WERI-Rb-1 (cell line): ENCODE measurements around the gene ADGRF3.

Experiments
- DNase-seq: peaks from one replicate; pipeline ENCODE4 v3.0.0-alpha.2; 2020
- H3K27ac ChIP-seq: fragments of 250-450 bp; sonication (Bioruptor Pico); 2 replicates; pipeline ENCODE4 v1.5.1; 2020; ENCODE audit warnings: mild to moderate bottlenecking, moderate library complexity
- H3K27me3 ChIP-seq: fragments of 250-450 bp; sonication (Bioruptor Pico); 2 replicates; pipeline ENCODE4 v1.5.1; 2021; ENCODE audit warnings: mild to moderate bottlenecking, low read depth, moderate library complexity; ENCODE audit not compliant: insufficient read depth, severe bottlenecking
- H3K36me3 ChIP-seq: fragments of 250-450 bp; sonication (Bioruptor Pico); 2 replicates; pipeline ENCODE4 v1.5.1; 2020; ENCODE audit warnings: mild to moderate bottlenecking, moderate library complexity
- H3K4me3 ChIP-seq: 2 replicates; pipeline ENCODE4 v1.5.1; 2011; ENCODE audit warnings: low read depth, mild to moderate bottlenecking, control low read depth, low read length
- H3K9me3 ChIP-seq: fragments of 250-450 bp; sonication (Bioruptor Pico); 2 replicates; pipeline ENCODE4 v1.5.1; 2021; ENCODE audit warnings: mild to moderate bottlenecking, moderate library complexity; ENCODE audit not compliant: severe bottlenecking
- TF ChIP-seq, protein P1 (sequence below): IDR thresholded peaks from 2 replicates; pipeline ENCODE4 v1.5.1; 2011; ENCODE audit warnings: low read depth, mild to moderate bottlenecking, control low read depth, inconsistent platforms, low read length

The ADGRF3 gene

DNA sequence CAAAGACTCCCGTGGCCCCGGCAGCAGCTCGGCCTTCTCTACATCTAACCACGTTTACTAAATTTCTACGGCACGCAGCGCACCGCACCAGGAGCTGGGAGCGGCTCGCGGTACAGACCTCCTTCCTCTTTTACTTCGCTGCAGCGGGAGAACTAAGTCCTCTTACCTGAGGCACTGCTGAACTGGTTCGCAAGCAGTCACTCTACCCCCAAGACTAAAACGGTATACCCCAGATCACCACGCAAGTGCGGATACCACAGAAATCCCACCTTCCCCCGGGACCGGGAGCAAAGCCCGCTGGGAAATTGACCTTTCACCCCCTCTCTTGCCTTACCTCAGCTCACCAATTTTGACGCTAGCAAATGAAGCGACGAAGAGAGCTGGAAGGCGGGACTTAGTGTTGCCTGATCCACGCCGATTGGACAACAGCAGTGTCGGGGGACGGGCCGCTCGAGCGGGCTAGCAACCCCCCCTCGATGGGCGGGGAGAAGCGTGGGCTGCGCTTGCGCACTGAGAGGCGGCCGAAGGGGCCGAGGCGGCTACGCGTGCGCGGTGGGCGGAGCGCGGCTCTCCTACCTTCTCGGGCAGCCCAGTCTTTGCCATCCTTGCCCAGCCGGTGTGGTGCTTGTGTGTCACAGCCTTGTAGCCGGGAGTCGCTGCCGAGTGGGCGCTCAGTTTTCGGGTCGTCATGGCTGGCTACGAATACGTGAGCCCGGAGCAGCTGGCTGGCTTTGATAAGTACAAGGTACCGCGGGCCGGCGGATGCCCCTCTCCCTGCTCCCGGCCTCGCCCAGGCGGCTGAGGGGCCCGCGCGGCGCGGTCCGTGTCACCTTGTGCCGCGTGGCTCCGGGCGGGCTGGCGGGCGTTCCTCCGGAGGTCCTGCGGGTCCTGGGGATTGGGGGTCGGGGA, 790 bp downstream of the ADGRF3 start, which contains the start of gene SELENOI:
TSS of gene SELENOI (plus strand) at position 599 of the 909 bp plus-strand sequence. CDS start at position 689, 90 bp downstream.
- H3K36me3 ChIP-seq, result peaks cover 8% of the 10 kb centered on the region
- no peaks in the 10 kb centered on the region for H3K27me3 ChIP-seq
- H3K9me3 ChIP-seq, result no peaks in the 10 kb centered on the region
- peak within 1 kb of the TSS; percentile 86 for H3K27ac ChIP-seq
- peak; percentile 100 for DNase-seq
- TF ChIP-seq, protein P1, sequence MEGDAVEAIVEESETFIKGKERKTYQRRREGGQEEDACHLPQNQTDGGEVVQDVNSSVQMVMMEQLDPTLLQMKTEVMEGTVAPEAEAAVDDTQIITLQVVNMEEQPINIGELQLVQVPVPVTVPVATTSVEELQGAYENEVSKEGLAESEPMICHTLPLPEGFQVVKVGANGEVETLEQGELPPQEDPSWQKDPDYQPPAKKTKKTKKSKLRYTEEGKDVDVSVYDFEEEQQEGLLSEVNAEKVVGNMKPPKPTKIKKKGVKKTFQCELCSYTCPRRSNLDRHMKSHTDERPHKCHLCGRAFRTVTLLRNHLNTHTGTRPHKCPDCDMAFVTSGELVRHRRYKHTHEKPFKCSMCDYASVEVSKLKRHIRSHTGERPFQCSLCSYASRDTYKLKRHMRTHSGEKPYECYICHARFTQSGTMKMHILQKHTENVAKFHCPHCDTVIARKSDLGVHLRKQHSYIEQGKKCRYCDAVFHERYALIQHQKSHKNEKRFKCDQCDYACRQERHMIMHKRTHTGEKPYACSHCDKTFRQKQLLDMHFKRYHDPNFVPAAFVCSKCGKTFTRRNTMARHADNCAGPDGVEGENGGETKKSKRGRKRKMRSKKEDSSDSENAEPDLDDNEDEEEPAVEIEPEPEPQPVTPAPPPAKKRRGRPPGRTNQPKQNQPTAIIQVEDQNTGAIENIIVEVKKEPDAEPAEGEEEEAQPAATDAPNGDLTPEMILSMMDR, result no peak
- peak within 1 kb of the TSS; percentile 78 for H3K4me3 ChIP-seq

DNA sequence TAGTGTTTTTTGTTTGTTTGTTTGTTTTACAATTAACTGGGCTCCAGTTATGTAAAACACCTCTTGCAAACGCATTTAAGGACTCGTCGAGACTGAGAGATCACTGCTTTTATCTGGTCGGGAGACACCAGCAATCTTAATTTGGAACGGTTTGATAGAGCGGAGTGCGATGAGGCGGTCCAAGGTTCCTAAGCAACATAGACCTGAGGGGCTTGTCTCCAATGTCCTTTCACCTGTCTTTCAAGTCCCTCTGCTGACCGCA, 1.4 kb downstream of the ADGRF3 start:
- TF ChIP-seq, protein P1, result no peak
- Histone ChIP-seq H3K36me3 (peaks cover 4% of the 10 kb centered on the region), H3K27me3 (no peaks in the 10 kb centered on the region), H3K27ac (peak overlapping the region; percentile 86), H3K9me3 (no peaks in the 10 kb centered on the region), H3K4me3 (peak overlapping the region; percentile 78)
- no peak for DNase-seq

DNA sequence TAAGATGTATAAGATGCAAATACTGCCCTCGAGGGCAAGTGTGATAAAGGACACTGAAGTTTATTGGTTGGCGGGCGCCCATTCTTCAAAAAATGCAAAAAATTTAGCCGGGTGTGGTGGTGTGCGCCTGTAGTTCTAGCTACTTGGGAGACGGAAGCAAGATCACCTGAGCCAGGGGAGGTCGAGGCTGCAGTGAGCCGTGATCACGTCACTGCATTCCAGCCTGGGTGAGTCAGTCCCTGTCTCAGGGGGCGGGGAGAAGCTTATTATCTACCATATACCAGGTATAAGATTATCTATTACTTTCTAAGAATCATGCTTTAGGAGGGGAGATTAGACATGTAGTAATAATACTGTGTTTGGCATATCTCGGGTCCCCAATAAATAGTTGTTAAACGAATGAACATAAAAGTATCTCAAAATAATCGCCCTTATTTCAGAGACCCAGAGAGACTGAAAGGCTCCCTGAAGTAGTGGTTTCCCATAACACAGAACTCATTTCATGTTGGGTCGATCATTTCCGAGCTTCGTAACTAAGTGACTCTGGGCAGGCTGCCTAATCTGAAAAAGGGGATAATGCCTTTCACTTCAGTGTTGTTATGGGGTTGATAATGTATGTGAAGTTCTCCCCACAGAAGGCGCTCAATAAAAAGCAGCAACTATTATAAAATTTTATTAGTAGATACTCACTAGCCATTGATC, 1.9 kb downstream of the ADGRF3 start:
- peak overlapping the region; percentile 86 for H3K27ac ChIP-seq
- H3K27me3 ChIP-seq, result no peaks in the 10 kb centered on the region
- TF ChIP-seq, protein P1, result no peak
- DNase-seq, result peak; percentile 24
- peak overlapping the region; percentile 78 for H3K4me3 ChIP-seq
- H3K9me3 ChIP-seq, result no peaks in the 10 kb centered on the region
- peaks cover 3% of the 10 kb centered on the region; the same call in 1 of the 2 replicates for H3K36me3 ChIP-seq

DNA sequence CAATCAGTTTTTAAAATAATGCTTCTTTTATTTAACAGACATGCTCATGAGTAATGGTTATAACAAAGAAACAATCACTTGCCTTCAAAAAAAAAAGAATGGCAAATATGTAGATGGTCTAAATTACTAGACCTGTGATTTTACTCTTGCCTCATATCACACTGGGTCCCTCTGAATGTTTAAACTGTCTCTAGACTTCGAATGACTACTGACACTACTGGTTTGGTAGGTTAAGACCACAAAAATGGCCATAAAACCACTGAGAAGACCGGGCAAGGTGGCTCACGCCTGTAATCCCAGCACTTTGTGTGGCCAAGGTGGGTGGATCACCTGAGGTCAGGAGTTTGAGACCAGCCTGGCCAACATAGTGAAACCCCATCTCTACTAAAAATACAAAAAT, 5.8 kb downstream of the ADGRF3 start:
- TF ChIP-seq, protein P1, result no peak
- no peak overlapping the region for H3K4me3 ChIP-seq
- H3K27ac ChIP-seq, result no peak overlapping the region
- H3K27me3 ChIP-seq, result no peaks in the 10 kb centered on the region
- DNase-seq, result no peak
- no peaks in the 10 kb centered on the region for H3K36me3 ChIP-seq
- no peaks in the 10 kb centered on the region for H3K9me3 ChIP-seq

DNA sequence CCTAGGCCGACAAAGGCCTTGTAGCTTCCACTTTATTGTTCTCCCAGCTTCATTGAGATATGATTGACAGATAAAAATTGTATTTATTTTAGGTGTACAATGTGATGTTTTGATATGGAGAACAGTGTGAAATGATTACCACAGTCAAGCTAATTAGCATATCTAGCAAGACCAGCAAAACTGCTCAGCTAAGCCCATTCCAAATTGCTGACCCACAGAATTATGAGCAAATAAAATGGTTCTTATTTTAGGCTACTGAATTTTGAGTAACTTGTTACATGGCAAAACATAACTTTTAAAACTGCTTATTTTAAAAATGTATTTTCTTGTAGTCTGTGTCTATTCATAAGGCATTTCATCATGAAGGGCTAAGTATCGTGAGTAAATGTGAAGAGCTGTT, 9.3 kb downstream of the ADGRF3 start:
- no peaks in the 10 kb centered on the region for H3K27me3 ChIP-seq
- no peak for DNase-seq
- TF ChIP-seq, protein P1, result no peak
- no peak overlapping the region for H3K4me3 ChIP-seq
- H3K9me3 ChIP-seq, result no peaks in the 10 kb centered on the region
- no peaks in the 10 kb centered on the region for H3K36me3 ChIP-seq
- no peak overlapping the region for H3K27ac ChIP-seq
